Skeletal muscle tissue (tissue), 4 donors: ENCODE measurements around the gene PPP1R7. TPM values are rescaled to one million over a fixed set of nuclear protein-coding genes. Genes with fewer than 3 reads are reported as not detected.

Experiments
- H3K27ac ChIP-seq: one replicate; pipeline ENCODE4 v1.7.0; 2013; ENCODE audit warnings: mild to moderate bottlenecking, low read depth, low read length, inconsistent platforms
- H3K27me3 ChIP-seq, 3 donors: one replicate each; pipeline ENCODE4 v1.7.0; 2013; ENCODE audit warnings: low read length in 3 of 3; ENCODE audit not compliant: control insufficient read depth in 3 of 3, insufficient read depth in 3 of 3
- H3K36me3 ChIP-seq, 3 donors: one replicate each; pipeline ENCODE4 v1.7.0; 2013; ENCODE audit warnings: low read length in 3 of 3; ENCODE audit not compliant: control insufficient read depth in 3 of 3, insufficient read depth in 3 of 3
- H3K4me1 ChIP-seq, 3 donors: one replicate each; pipeline ENCODE4 v1.7.0; 2013; ENCODE audit warnings: low read length in 3 of 3, mild to moderate bottlenecking in 3 of 3; ENCODE audit not compliant: control insufficient read depth in 3 of 3, insufficient read depth in 3 of 3
- H3K4me3 ChIP-seq, 3 donors: one replicate each; pipeline ENCODE4 v1.7.0; 2013; ENCODE audit warnings: low read length in 3 of 3
- H3K9ac ChIP-seq, 3 donors: one replicate each; pipeline ENCODE4 v1.7.0; 2013; ENCODE audit warnings: low read length in 3 of 3, mild to moderate bottlenecking in 3 of 3, moderate library complexity in 2 of 3, low read depth in 1 of 3
- H3K9me3 ChIP-seq, 3 donors: one replicate each; pipeline ENCODE4 v1.7.0; 2013; ENCODE audit warnings: low read length in 3 of 3; ENCODE audit not compliant: control insufficient read depth in 3 of 3
- total RNA-seq: library from RNA; depleted of rRNA; stranded (reverse); fragments of >200 nt; gene quantifications from one replicate; pipeline ENCODE4 v1.2.3, GENCODE V29; 2014
- donor health status: Osteomylitis.

Gene PPP1R7
- total RNA-seq, 1 donor from 2014 or later: 44.4 TPM

DNA sequence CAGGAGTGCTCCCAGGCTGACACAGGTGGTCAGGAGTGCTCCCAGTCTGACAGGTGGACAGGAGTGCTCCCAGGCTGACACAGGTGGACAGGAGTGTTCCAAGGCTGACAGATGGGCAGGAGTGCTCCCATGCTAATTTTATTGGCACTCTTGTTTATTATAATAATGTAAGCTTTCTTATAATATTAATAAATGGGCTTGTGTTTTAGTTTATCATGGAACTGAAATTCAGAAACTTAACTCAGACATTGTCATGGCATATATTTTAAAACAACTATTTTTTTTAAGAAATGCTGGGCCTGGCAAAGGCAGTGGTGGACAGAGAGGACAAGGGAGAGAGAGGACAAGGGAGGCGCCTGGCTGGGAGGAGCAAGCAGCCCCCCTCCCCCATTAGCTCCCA lies 56.9 kb downstream of the PPP1R7 start:
- H3K9ac ChIP-seq: no peak overlapping the region

DNA sequence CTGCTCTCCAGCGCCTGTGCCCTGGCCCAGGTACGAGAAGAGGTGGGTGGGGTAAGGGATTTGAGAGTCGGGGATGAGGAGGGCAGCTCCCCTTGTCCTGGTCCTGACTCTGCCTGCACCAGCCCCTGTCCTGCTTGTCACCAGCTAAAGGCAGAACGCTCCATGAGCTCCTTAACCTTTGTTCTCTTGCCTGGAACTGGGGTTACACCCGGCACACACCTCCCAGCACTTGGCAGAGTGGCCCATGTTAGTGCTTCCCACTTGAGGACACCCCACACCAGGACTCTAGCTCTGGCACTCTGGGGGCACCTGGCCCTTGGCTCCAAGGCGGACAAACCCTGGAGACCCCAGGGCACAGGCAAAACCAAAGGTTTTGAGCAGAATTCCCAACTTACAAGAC lies 57.4 kb downstream of the PPP1R7 start:
- H3K4me1 ChIP-seq: no peaks in the 10 kb centered on the region
- H3K9me3 ChIP-seq: no peaks in the 10 kb centered on the region
- no peak overlapping the region for H3K27ac ChIP-seq
- H3K27me3 ChIP-seq: no peaks in the 10 kb centered on the region
- no peak overlapping the region for H3K9ac ChIP-seq
- no peaks in the 10 kb centered on the region for H3K36me3 ChIP-seq
- no peak overlapping the region for H3K4me3 ChIP-seq

More for the DNA sequence above, 56.9 kb downstream of the PPP1R7 start:
- H3K4me3 ChIP-seq: no peak overlapping the region
- no peaks in the 10 kb centered on the region for H3K36me3 ChIP-seq
- no peaks in the 10 kb centered on the region for H3K9me3 ChIP-seq
- no peaks in the 10 kb centered on the region for H3K4me1 ChIP-seq
- no peaks in the 10 kb centered on the region for H3K27me3 ChIP-seq
- no peak overlapping the region for H3K27ac ChIP-seq

DNA sequence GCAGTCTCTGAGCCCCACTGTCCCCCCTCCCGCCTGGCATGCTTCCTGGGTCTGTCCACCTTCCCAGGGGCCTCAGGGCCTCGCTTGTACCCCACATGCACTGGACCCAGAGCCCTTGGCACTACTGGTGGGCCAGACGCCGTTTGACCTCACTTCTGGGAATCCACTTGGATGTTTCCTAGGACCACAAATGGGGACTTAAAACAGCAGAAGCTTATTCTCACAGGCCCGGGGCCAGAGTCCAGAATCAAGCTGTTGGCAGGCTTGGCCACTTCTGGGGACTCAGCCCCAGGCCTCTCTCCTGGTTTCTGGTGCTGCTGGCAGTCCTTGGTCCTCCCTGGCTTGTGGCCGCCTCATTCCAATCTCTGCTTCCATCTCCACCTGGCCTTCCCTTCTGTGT lies 57.8 kb downstream of the PPP1R7 start:
- Histone ChIP-seq H3K27ac (no peak overlapping the region), H3K27me3 (no peaks in the 10 kb centered on the region), H3K36me3 (no peaks in the 10 kb centered on the region), H3K4me3 (no peak overlapping the region), H3K9ac (no peak overlapping the region), H3K9me3 (no peaks in the 10 kb centered on the region), H3K4me1 (no peaks in the 10 kb centered on the region)

DNA sequence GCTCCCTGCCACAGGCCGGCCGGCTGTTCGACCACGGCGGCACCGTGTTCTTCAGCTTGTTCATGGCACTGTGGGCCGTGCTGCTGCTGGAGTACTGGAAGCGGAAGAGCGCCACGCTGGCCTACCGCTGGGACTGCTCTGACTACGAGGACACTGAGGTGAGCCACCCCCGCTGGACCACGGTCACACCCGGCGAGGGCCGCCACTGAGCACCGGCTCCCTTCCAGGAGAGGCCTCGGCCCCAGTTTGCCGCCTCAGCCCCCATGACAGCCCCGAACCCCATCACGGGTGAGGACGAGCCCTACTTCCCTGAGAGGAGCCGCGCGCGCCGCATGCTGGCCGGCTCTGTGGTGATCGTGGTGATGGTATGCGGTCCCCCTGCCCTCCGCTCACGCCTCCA lies 59.0 kb downstream of the PPP1R7 start:
- H3K27ac ChIP-seq: no peak overlapping the region
- H3K9ac ChIP-seq: no peak overlapping the region
- H3K27me3 ChIP-seq: peaks cover 0 to 4% (median 0%) of the 10 kb centered on the region in 3 donors
- H3K9me3 ChIP-seq: no peaks in the 10 kb centered on the region
- no peaks in the 10 kb centered on the region for H3K4me1 ChIP-seq
- no peaks in the 10 kb centered on the region for H3K36me3 ChIP-seq
- no peak overlapping the region for H3K4me3 ChIP-seq

DNA sequence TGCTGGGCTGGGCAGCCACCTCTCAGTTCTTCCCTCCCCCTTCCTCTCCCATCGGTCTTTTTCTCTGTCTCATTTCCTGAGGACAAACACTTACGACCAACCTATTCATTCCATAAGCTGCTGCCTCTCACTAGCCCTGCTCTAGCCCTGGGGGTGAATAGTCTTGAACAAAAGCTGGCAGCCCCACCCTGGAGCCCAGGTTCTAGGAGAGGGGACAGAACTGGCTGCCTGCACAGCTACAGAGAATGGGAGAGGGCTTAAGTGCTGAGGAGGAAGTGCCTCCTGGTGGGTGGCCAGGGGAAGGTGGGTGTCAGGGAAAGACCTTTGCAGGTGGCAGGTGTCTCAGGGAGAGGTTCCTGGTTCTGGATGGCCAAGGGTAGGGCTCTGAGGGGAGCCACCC lies 61.0 kb downstream of the PPP1R7 start:
- Histone ChIP-seq H3K27ac (no peak overlapping the region), H3K36me3 (no peaks in the 10 kb centered on the region), H3K9me3 (no peaks in the 10 kb centered on the region), H3K4me3 (no peak overlapping the region), H3K9ac (no peak overlapping the region), H3K4me1 (no peaks in the 10 kb centered on the region), H3K27me3 (peaks cover 0 to 5% (median 4%) of the 10 kb centered on the region in 3 donors)

DNA sequence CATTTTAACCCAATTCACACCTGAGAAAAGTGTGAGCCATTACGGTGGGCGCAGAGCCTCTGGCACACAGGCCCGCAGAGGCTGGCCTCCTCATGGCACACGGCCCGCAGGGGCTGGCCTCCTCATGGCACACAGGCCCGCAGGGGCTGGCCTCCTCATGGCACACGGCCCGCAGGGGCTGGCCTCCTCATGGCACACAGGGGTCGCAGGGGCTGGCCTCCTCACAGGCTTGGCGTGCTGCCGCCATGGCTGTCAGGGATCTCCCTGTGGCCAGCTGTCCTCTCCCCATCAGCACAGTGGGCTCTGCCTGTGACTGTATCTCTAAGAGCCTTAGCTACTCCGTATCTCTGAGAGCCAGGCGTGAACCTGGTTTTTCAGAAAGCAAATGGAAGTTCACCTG lies 62.8 kb downstream of the PPP1R7 start:
- Histone ChIP-seq H3K4me1 (peaks cover 0 to 7% (median 5%) of the 10 kb centered on the region in 3 donors), H3K9ac (no peak overlapping the region), H3K9me3 (no peaks in the 10 kb centered on the region)

DNA sequence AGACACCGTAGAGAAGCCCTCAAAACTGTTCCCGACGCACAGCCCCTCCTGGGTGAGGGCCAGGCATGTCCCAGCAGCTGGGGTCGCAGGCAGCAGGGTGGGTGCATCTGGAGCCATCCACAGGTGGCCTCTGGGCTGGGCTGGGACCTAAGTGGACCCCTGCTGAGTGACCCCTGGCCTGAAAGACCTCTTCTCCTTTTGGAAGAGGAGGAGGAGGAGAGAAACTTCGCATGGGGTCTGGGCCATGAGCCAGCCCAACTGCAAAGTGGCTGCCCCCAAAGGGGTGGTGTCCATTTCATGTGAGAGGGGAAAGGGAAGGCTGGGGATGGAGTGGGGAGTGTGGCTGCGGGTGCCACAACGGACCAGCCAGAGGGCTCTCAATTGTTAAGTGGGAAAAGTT lies 63.3 kb downstream of the PPP1R7 start:
- H3K36me3 ChIP-seq: no peaks in the 10 kb centered on the region
- H3K9ac ChIP-seq: no peak overlapping the region
- peaks cover 0 to 5% (median 4%) of the 10 kb centered on the region in 3 donors for H3K27me3 ChIP-seq
- H3K27ac ChIP-seq: no peak overlapping the region
- H3K4me3 ChIP-seq: no peak overlapping the region
- peaks cover 2 to 7% (median 6%) of the 10 kb centered on the region in 3 donors for H3K4me1 ChIP-seq
- no peaks in the 10 kb centered on the region for H3K9me3 ChIP-seq

More for the DNA sequence above, 62.8 kb downstream of the PPP1R7 start:
- Histone ChIP-seq H3K27ac (no peak overlapping the region), H3K36me3 (no peaks in the 10 kb centered on the region), H3K27me3 (peaks cover 0 to 5% (median 4%) of the 10 kb centered on the region in 3 donors), H3K4me3 (no peak overlapping the region)

DNA sequence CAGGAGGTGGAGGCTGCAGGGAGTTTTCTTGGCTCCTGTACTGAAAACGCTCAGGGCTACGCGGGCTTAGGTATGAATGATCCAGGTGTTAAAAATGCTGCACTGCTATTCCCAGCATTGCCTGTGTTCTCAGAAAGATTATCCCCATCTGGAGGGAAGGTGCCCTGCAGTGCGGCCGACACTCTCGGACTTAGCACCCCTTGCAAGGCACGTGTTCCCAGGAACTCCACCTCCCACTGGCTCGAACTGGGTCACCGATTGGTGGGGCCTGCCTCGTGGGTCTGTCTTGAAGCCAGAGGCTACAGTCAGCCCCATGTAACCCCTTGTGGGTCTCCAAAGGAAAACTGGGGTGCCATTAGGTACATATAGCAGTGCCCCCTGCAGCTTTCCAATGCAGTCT lies 63.9 kb downstream of the PPP1R7 start:
- no peaks in the 10 kb centered on the region for H3K36me3 ChIP-seq

DNA sequence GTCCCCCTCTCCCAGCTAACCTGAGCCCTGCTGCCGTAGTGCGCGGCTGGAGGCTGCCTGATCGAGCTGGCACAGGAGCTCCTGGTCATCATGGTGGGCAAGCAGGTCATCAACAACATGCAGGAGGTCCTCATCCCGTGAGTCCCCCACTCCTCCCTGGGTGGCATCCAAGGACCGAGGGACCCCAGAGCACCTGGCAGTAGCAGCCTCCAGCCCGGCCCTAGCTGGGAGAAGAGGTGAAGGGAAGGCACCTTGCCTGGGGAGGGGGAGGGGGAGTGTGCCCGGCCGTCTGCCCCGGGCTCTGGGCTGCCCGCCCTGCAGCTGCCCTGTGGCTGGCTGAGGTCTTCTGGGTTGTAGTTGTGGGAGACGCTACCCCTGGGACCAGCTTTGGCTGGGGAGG lies 64.5 kb downstream of the PPP1R7 start:
- Histone ChIP-seq H3K27me3 (peaks cover 0 to 5% (median 4%) of the 10 kb centered on the region in 3 donors), H3K9me3 (no peaks in the 10 kb centered on the region), H3K36me3 (no peaks in the 10 kb centered on the region), H3K9ac (no peak overlapping the region), H3K27ac (no peak overlapping the region), H3K4me1 (peaks cover 7 to 10% (median 7%) of the 10 kb centered on the region in 3 donors), H3K4me3 (no peak overlapping the region)

More for the DNA sequence above, 63.9 kb downstream of the PPP1R7 start:
- Histone ChIP-seq H3K9ac (no peak overlapping the region), H3K9me3 (no peaks in the 10 kb centered on the region), H3K4me1 (peaks cover 7 to 10% (median 7%) of the 10 kb centered on the region in 3 donors), H3K27ac (no peak overlapping the region), H3K4me3 (no peak overlapping the region), H3K27me3 (peaks cover 0 to 5% (median 4%) of the 10 kb centered on the region in 3 donors)

DNA sequence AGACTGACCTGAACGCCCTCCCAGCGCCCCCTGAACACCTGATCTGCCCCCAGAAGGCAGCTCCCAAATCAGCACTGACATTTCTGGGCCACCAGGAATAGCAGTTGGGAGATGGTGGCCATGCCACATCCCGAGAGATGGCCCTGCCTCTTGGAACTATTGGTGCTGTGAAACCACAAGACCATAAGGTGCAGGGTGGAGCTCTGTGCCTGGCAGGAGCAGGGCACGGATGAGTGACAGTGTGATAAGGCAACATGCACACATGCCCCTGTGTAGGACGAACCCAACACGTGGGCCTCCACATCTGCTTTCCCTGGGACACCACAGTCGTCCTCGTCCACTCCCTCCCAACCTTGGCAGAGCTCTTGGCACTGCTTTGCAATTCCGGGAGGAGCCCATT lies 65.2 kb downstream of the PPP1R7 start:
- H3K27ac ChIP-seq: no peak overlapping the region
- no peaks in the 10 kb centered on the region for H3K9me3 ChIP-seq
- peaks cover 0 to 5% (median 4%) of the 10 kb centered on the region in 3 donors for H3K27me3 ChIP-seq
- H3K4me3 ChIP-seq: no peak overlapping the region
- H3K9ac ChIP-seq: no peak overlapping the region
- H3K36me3 ChIP-seq: no peaks in the 10 kb centered on the region
- peaks cover 7 to 10% (median 7%) of the 10 kb centered on the region in 3 donors for H3K4me1 ChIP-seq
